ENCODE data around the gene DENND5B. TPM values are rescaled to one million over a fixed set of nuclear protein-coding genes. Genes with fewer than 3 reads are reported as not detected.

The DENND5B gene
- total RNA-seq, 1 experiment from 2014 or later, result 18.6 TPM

- no peak for TF ChIP-seq CTCF (IDR thresholded peaks at IDR 0.05; ENCODE audit: unreplicated experiment)
- Mint-ChIP-seq H3K27ac (ENCODE audit: low read depth, unreplicated experiment) (no peak overlapping the region), H3K4me3 (ENCODE audit: unreplicated experiment) (no peak overlapping the region), H3K27me3 (ENCODE audit: insufficient read depth, unreplicated experiment) (no peaks in the 10 kb centered on the region), H3K4me1 (ENCODE audit: insufficient read depth, unreplicated experiment) (peaks cover 22% of the 10 kb centered on the region), H3K9me3 (ENCODE audit: unreplicated experiment) (no peaks in the 10 kb centered on the region), H3K36me3 (ENCODE audit: insufficient read depth, unreplicated experiment) (no peaks in the 10 kb centered on the region)
- ChIA-PET CTCF (interaction anchor here (0.6 to 0.7 kb wide), 2 partner anchors 9 to 61 kb away, joined by 3 to 4 read pairs; no protein-coding TSS in a partner anchor), POLR2A (interaction anchor here (1.8 kb wide), 1 partner anchor 9 kb away, joined by 9 read pairs; no protein-coding TSS in a partner anchor)
- BruUV-seq (replicated peaks), result no TSS peak
- intact Hi-C loops (cut with micrococcal nuclease), result no loop called here
- no peak for DNase-seq (ENCODE audit: unreplicated experiment)
Observed at GRCh38 chr12:31527083-31527482, 63.9 kb downstream of the DENND5B start.

- DNase-seq (ENCODE audit: unreplicated experiment), result no peak
- H3K27me3 Mint-ChIP-seq (ENCODE audit: insufficient read depth, unreplicated experiment), result no peaks in the 10 kb centered on the region
- no peaks in the 10 kb centered on the region for H3K9me3 Mint-ChIP-seq (ENCODE audit: unreplicated experiment)
- H3K4me1 Mint-ChIP-seq (ENCODE audit: insufficient read depth, unreplicated experiment), result peaks cover 27% of the 10 kb centered on the region
- no peaks in the 10 kb centered on the region for H3K36me3 Mint-ChIP-seq (ENCODE audit: insufficient read depth, unreplicated experiment)
- ChIA-PET POLR2A (interaction anchor here (0.6 to 1.8 kb wide), 5 partner anchors 8 to 64 kb away, joined by 3 to 9 read pairs (median 4); partner anchors contain the start of gene DENND5B), CTCF (interaction anchor here (0.6 kb wide), 1 partner anchor 81 kb away, joined by 3 read pairs; no protein-coding TSS in a partner anchor)
- intact Hi-C loops (cut with micrococcal nuclease), result no loop called here
- H3K27ac Mint-ChIP-seq (ENCODE audit: low read depth, unreplicated experiment), result peak overlapping the region; percentile 24
- BruUV-seq (replicated peaks), result no TSS peak
- H3K4me3 Mint-ChIP-seq (ENCODE audit: unreplicated experiment), result no peak overlapping the region
- no peak for TF ChIP-seq CTCF (IDR thresholded peaks at IDR 0.05; ENCODE audit: unreplicated experiment)
Observed at GRCh38 chr12:31526158-31526546, 64.8 kb downstream of the DENND5B start.

- peak overlapping the region; percentile 83 for H3K27ac Mint-ChIP-seq (ENCODE audit: low read depth, unreplicated experiment)
- TF ChIP-seq CTCF (IDR thresholded peaks at IDR 0.05; ENCODE audit: unreplicated experiment), result no peak
- H3K36me3 Mint-ChIP-seq (ENCODE audit: insufficient read depth, unreplicated experiment), result no peaks in the 10 kb centered on the region
- no peaks in the 10 kb centered on the region for H3K9me3 Mint-ChIP-seq (ENCODE audit: unreplicated experiment)
- H3K4me3 Mint-ChIP-seq (ENCODE audit: unreplicated experiment), result no peak overlapping the region
- intact Hi-C loops (cut with micrococcal nuclease), result no loop called here
- CTCF ChIA-PET, result interaction anchor here (0.6 kb wide), 1 partner anchor 80 kb away, joined by 3 read pairs; no protein-coding TSS in a partner anchor
- peaks cover 27% of the 10 kb centered on the region for H3K4me1 Mint-ChIP-seq (ENCODE audit: insufficient read depth, unreplicated experiment)
- no peak for DNase-seq (ENCODE audit: unreplicated experiment)
- no peaks in the 10 kb centered on the region for H3K27me3 Mint-ChIP-seq (ENCODE audit: insufficient read depth, unreplicated experiment)
- BruUV-seq (replicated peaks), result no TSS peak
- POLR2A ChIA-PET, result interaction anchor here (1.0 to 1.8 kb wide), 5 partner anchors 8 to 65 kb away, joined by 3 to 9 read pairs (median 5); partner anchors contain the start of gene DENND5B
Observed at GRCh38 chr12:31525496-31526157, 65.3 kb downstream of the DENND5B start.

GRCh38 chr12:31524791-31525495 is 66.0 kb downstream of the DENND5B start:
- H3K4me1 Mint-ChIP-seq (ENCODE audit: insufficient read depth, unreplicated experiment), result peaks cover 27% of the 10 kb centered on the region
- no peaks in the 10 kb centered on the region for H3K9me3 Mint-ChIP-seq (ENCODE audit: unreplicated experiment)
- H3K27me3 Mint-ChIP-seq (ENCODE audit: insufficient read depth, unreplicated experiment), result no peaks in the 10 kb centered on the region
- peak; percentile 80 for DNase-seq (ENCODE audit: unreplicated experiment)
- H3K36me3 Mint-ChIP-seq (ENCODE audit: insufficient read depth, unreplicated experiment), result no peaks in the 10 kb centered on the region
- ChIA-PET CTCF (no interaction called here), POLR2A (interaction anchor here (1.0 to 1.8 kb wide), 8 partner anchors 9 to 66 kb away, joined by 3 to 7 read pairs (median 4); partner anchors contain the start of gene DENND5B)
- peak overlapping the region; percentile 2 for H3K4me3 Mint-ChIP-seq (ENCODE audit: unreplicated experiment)
- H3K27ac Mint-ChIP-seq (ENCODE audit: low read depth, unreplicated experiment), result peak overlapping the region; percentile 83
- intact Hi-C loops (cut with micrococcal nuclease), result no loop called here
- TSS peak; percentile 98 for BruUV-seq (replicated peaks)
- TF ChIP-seq CTCF (IDR thresholded peaks at IDR 0.05; ENCODE audit: unreplicated experiment), result no peak
